ENCODE data around the gene XAGE3.
"Not testable (repeated sequence)": the region's sequence is repeated elsewhere in the genome, so short reads cannot be mapped to it uniquely, and the experiment has no call there.

The XAGE3 gene

GRCh38 chrX:52867610-52868348 lies at the start of gene XAGE3:
Gene XAGE3, minus strand, starts transcription at chrX:52868083. Its CDS starts 950 bp downstream, at chrX:52867133.
- Mint-ChIP-seq H3K9me3 (no peaks in the 10 kb centered on the region), H3K27ac (no peak within 1 kb of the TSS), H3K27me3 (no peaks in the 10 kb centered on the region), H3K36me3 (ENCODE audit: low read depth) (no peaks in the 10 kb centered on the region), H3K4me3 (no peak within 1 kb of the TSS), H3K4me1 (ENCODE audit: low read depth) (no peaks in the 10 kb centered on the region)

- H3K4me3 Mint-ChIP-seq; H3K36me3 Mint-ChIP-seq (ENCODE audit: low read depth); H3K27ac Mint-ChIP-seq; H3K9me3 Mint-ChIP-seq; H3K27me3 Mint-ChIP-seq; H3K4me1 Mint-ChIP-seq (ENCODE audit: low read depth): not testable (repeated sequence)
Measured at GRCh38 chrX:52914704-52915103, 46.8 kb upstream of the XAGE3 start.

- not testable (repeated sequence) for H3K27ac Mint-ChIP-seq; H3K9me3 Mint-ChIP-seq; H3K36me3 Mint-ChIP-seq (ENCODE audit: low read depth); H3K27me3 Mint-ChIP-seq; H3K4me3 Mint-ChIP-seq; H3K4me1 Mint-ChIP-seq (ENCODE audit: low read depth)
Measured at GRCh38 chrX:52913681-52914080, 45.8 kb upstream of the XAGE3 start.

- H3K27me3 Mint-ChIP-seq; H3K4me1 Mint-ChIP-seq (ENCODE audit: low read depth); H3K4me3 Mint-ChIP-seq; H3K9me3 Mint-ChIP-seq; H3K36me3 Mint-ChIP-seq (ENCODE audit: low read depth); H3K27ac Mint-ChIP-seq: not testable (repeated sequence)
Measured at GRCh38 chrX:52909313-52909969, 41.6 kb upstream of the XAGE3 start.

GRCh38 chrX:52907900-52908299 lies 40.0 kb upstream of the XAGE3 start:
- not testable (repeated sequence) for H3K4me1 Mint-ChIP-seq (ENCODE audit: low read depth); H3K4me3 Mint-ChIP-seq; H3K9me3 Mint-ChIP-seq; H3K36me3 Mint-ChIP-seq (ENCODE audit: low read depth); H3K27me3 Mint-ChIP-seq; H3K27ac Mint-ChIP-seq

GRCh38 chrX:52907137-52907536 lies 39.3 kb upstream of the XAGE3 start:
- H3K9me3 Mint-ChIP-seq; H3K27ac Mint-ChIP-seq; H3K27me3 Mint-ChIP-seq; H3K4me3 Mint-ChIP-seq; H3K36me3 Mint-ChIP-seq (ENCODE audit: low read depth); H3K4me1 Mint-ChIP-seq (ENCODE audit: low read depth): not testable (repeated sequence)

GRCh38 chrX:52906072-52906471 lies 38.2 kb upstream of the XAGE3 start:
- H3K27ac Mint-ChIP-seq; H3K4me3 Mint-ChIP-seq; H3K27me3 Mint-ChIP-seq; H3K9me3 Mint-ChIP-seq; H3K4me1 Mint-ChIP-seq (ENCODE audit: low read depth); H3K36me3 Mint-ChIP-seq (ENCODE audit: low read depth): not testable (repeated sequence)

- not testable (repeated sequence) for H3K9me3 Mint-ChIP-seq; H3K4me1 Mint-ChIP-seq (ENCODE audit: low read depth); H3K36me3 Mint-ChIP-seq (ENCODE audit: low read depth); H3K27ac Mint-ChIP-seq; H3K27me3 Mint-ChIP-seq; H3K4me3 Mint-ChIP-seq
Measured at GRCh38 chrX:52905531-52905930, 37.6 kb upstream of the XAGE3 start.

- H3K27ac Mint-ChIP-seq; H3K27me3 Mint-ChIP-seq; H3K4me3 Mint-ChIP-seq; H3K36me3 Mint-ChIP-seq (ENCODE audit: low read depth); H3K9me3 Mint-ChIP-seq; H3K4me1 Mint-ChIP-seq (ENCODE audit: low read depth): not testable (repeated sequence)
Measured at GRCh38 chrX:52896855-52897709, 29.2 kb upstream of the XAGE3 start, which contains the start of gene FAM156B. Gene FAM156B, plus strand, starts transcription at chrX:52897330. Its CDS starts 9,896 bp downstream, at chrX:52907226.

GRCh38 chrX:52896438-52896837 lies 28.6 kb upstream of the XAGE3 start:
- H3K4me3 Mint-ChIP-seq; H3K4me1 Mint-ChIP-seq (ENCODE audit: low read depth); H3K9me3 Mint-ChIP-seq; H3K36me3 Mint-ChIP-seq (ENCODE audit: low read depth); H3K27ac Mint-ChIP-seq; H3K27me3 Mint-ChIP-seq: not testable (repeated sequence)

GRCh38 chrX:52888090-52888489 lies 20.2 kb upstream of the XAGE3 start:
- not testable (repeated sequence) for H3K9me3 Mint-ChIP-seq; H3K36me3 Mint-ChIP-seq (ENCODE audit: low read depth); H3K27ac Mint-ChIP-seq; H3K27me3 Mint-ChIP-seq; H3K4me3 Mint-ChIP-seq; H3K4me1 Mint-ChIP-seq (ENCODE audit: low read depth)

GRCh38 chrX:52887459-52887858 lies 19.6 kb upstream of the XAGE3 start:
- not testable (repeated sequence) for H3K9me3 Mint-ChIP-seq; H3K27me3 Mint-ChIP-seq; H3K4me3 Mint-ChIP-seq; H3K36me3 Mint-ChIP-seq (ENCODE audit: low read depth); H3K27ac Mint-ChIP-seq; H3K4me1 Mint-ChIP-seq (ENCODE audit: low read depth)

- H3K27me3 Mint-ChIP-seq; H3K4me1 Mint-ChIP-seq (ENCODE audit: low read depth); H3K27ac Mint-ChIP-seq; H3K36me3 Mint-ChIP-seq (ENCODE audit: low read depth); H3K9me3 Mint-ChIP-seq; H3K4me3 Mint-ChIP-seq: not testable (repeated sequence)
Measured at GRCh38 chrX:52876386-52876785, 8.5 kb upstream of the XAGE3 start.

- not testable (repeated sequence) for H3K4me3 Mint-ChIP-seq; H3K36me3 Mint-ChIP-seq (ENCODE audit: low read depth); H3K27ac Mint-ChIP-seq
Measured at GRCh38 chrX:52875436-52875835, 7.6 kb upstream of the XAGE3 start.

GRCh38 chrX:52874661-52875060 lies 6.8 kb upstream of the XAGE3 start:
- Mint-ChIP-seq H3K36me3 (ENCODE audit: low read depth) (no peaks in the 10 kb centered on the region), H3K4me3 (no peak overlapping the region), H3K4me1 (ENCODE audit: low read depth) (no peaks in the 10 kb centered on the region), H3K27me3 (no peaks in the 10 kb centered on the region), H3K27ac (no peak overlapping the region), H3K9me3 (no peaks in the 10 kb centered on the region)

More at GRCh38 chrX:52875436-52875835, 7.6 kb upstream of the XAGE3 start:
- H3K9me3 Mint-ChIP-seq; H3K4me1 Mint-ChIP-seq (ENCODE audit: low read depth); H3K27me3 Mint-ChIP-seq: not testable (repeated sequence)

Data from stimulated activated naive CD8-positive, alpha-beta T cell treated with anti-CD3 and anti-CD28 coated beads, Interleukin-15, Interleukin-2, amounts not matched to agents 100 ng/mL and 50 ng/mL, for 24 hours (primary cell).